ENCODE measurements around the gene UNC13C.
"Not testable (repeated sequence)": the region's sequence is repeated elsewhere in the genome, so short reads cannot be mapped to it uniquely, and the experiment has no call there.

UNC13C gene

GRCh38 chr15:53978253-53978906 lies at the start of gene UNC13C:
UNC13C (plus strand) TSS chr15:53978441; CDS start chr15:54012904, 34,463 bp downstream.
- Histone ChIP-seq H3K9ac (no peak within 1 kb of the TSS), H3K4me1 (no peaks in the 10 kb centered on the region), H3K36me3 (no peaks in the 10 kb centered on the region), H3K4me3 (no peak within 1 kb of the TSS), H3K27me3 (peaks cover 0 to 4% (median 0%) of the 10 kb centered on the region in 11 experiments; a peak in 4 of 22 replicates), H3K27ac (no peak within 1 kb of the TSS), H3K4me2 (no peak within 1 kb of the TSS), H3K9me3 (replicated peaks in 1 of 11) (peaks cover 0 to 14% (median 0%) of the 10 kb centered on the region in 11 experiments; a peak in 5 of 22 replicates), H4K20me1 (no peaks in the 10 kb centered on the region)
- no peak for TF ChIP-seq Cebpa-rat (IDR thresholded peaks at IDR 0.05)

GRCh38 chr15:53936137-53936536 lies 42.1 kb upstream of the UNC13C start:
- no peak overlapping the region for H3K27ac ChIP-seq
- H3K4me2 ChIP-seq = no peak overlapping the region
- no peak overlapping the region for H3K9ac ChIP-seq
- no peaks in the 10 kb centered on the region for H3K27me3 ChIP-seq
- H3K4me3 ChIP-seq = no peak overlapping the region
- H3K36me3 ChIP-seq = no peaks in the 10 kb centered on the region
- H3K4me1 ChIP-seq = no peaks in the 10 kb centered on the region
- H4K20me1 ChIP-seq = no peaks in the 10 kb centered on the region
- TF ChIP-seq Cebpa-rat (IDR thresholded peaks at IDR 0.05) = no peak
- peaks cover 33 to 47% (median 39%) of the 10 kb centered on the region in 11 experiments for H3K9me3 ChIP-seq (replicated peaks in 1 of 11)

GRCh38 chr15:53937632-53938031 lies 40.6 kb upstream of the UNC13C start:
- not testable (repeated sequence) for H3K27me3 ChIP-seq, H3K36me3 ChIP-seq, H3K4me1 ChIP-seq, H4K20me1 ChIP-seq, H3K4me2 ChIP-seq, H3K27ac ChIP-seq, H3K4me3 ChIP-seq, H3K9ac ChIP-seq
- peaks cover 33 to 47% (median 39%) of the 10 kb centered on the region in 11 experiments for H3K9me3 ChIP-seq (replicated peaks in 1 of 11)

- H3K27me3 ChIP-seq = no peaks in the 10 kb centered on the region
- H3K27ac ChIP-seq = no peak overlapping the region
- peaks cover 3 to 20% (median 13%) of the 10 kb centered on the region in 11 experiments; a peak in 14 of 22 replicates for H3K9me3 ChIP-seq (replicated peaks in 1 of 11)
- H3K4me3 ChIP-seq = no peak overlapping the region
- no peak overlapping the region for H3K4me2 ChIP-seq
- no peaks in the 10 kb centered on the region for H3K4me1 ChIP-seq
- H4K20me1 ChIP-seq = no peaks in the 10 kb centered on the region
- TF ChIP-seq Cebpa-rat (IDR thresholded peaks at IDR 0.05) = no peak
- H3K36me3 ChIP-seq = no peaks in the 10 kb centered on the region
- no peak overlapping the region for H3K9ac ChIP-seq
These were observed 27.7 kb upstream of the UNC13C start for GRCh38 chr15:53950572-53950971.

- Histone ChIP-seq H3K4me2 (no peak overlapping the region), H3K36me3 (no peaks in the 10 kb centered on the region), H3K27ac (no peak overlapping the region), H4K20me1 (no peaks in the 10 kb centered on the region), H3K9me3 (replicated peaks in 1 of 11) (no peaks in the 10 kb centered on the region), H3K27me3 (no peaks in the 10 kb centered on the region), H3K4me1 (no peaks in the 10 kb centered on the region), H3K4me3 (no peak overlapping the region), H3K9ac (no peak overlapping the region)
- no peak for TF ChIP-seq Cebpa-rat (IDR thresholded peaks at IDR 0.05)
These were observed 22.8 kb upstream of the UNC13C start for GRCh38 chr15:53955396-53955795.

- TF ChIP-seq Cebpa-rat (IDR thresholded peaks at IDR 0.05) = no peak
- Histone ChIP-seq H3K9me3 (replicated peaks in 1 of 11) (no peaks in the 10 kb centered on the region), H4K20me1 (no peaks in the 10 kb centered on the region), H3K27ac (no peak overlapping the region), H3K9ac (no peak overlapping the region), H3K4me3 (no peak overlapping the region), H3K4me1 (no peaks in the 10 kb centered on the region), H3K36me3 (no peaks in the 10 kb centered on the region), H3K27me3 (no peaks in the 10 kb centered on the region), H3K4me2 (no peak overlapping the region)
These were observed 15.3 kb upstream of the UNC13C start for GRCh38 chr15:53962646-53963561.

GRCh38 chr15:53963801-53964200 lies 14.4 kb upstream of the UNC13C start:
- no peaks in the 10 kb centered on the region for H3K9me3 ChIP-seq (replicated peaks in 1 of 11)
- no peaks in the 10 kb centered on the region for H3K27me3 ChIP-seq
- no peak overlapping the region for H3K4me2 ChIP-seq
- no peaks in the 10 kb centered on the region for H4K20me1 ChIP-seq
- no peaks in the 10 kb centered on the region for H3K4me1 ChIP-seq
- no peaks in the 10 kb centered on the region for H3K36me3 ChIP-seq
- no peak overlapping the region for H3K27ac ChIP-seq
- TF ChIP-seq Cebpa-rat (IDR thresholded peaks at IDR 0.05) = no peak
- H3K4me3 ChIP-seq = no peak overlapping the region
- no peak overlapping the region for H3K9ac ChIP-seq

GRCh38 chr15:53974121-53974520 lies 4.1 kb upstream of the UNC13C start:
- Histone ChIP-seq H3K9me3 (replicated peaks in 1 of 11) (peaks cover 0 to 14% (median 0%) of the 10 kb centered on the region in 11 experiments; a peak in 5 of 22 replicates), H3K27me3 (peaks cover 0 to 4% (median 0%) of the 10 kb centered on the region in 11 experiments; a peak in 4 of 22 replicates), H3K9ac (no peak overlapping the region), H3K27ac (no peak overlapping the region), H4K20me1 (no peaks in the 10 kb centered on the region), H3K36me3 (no peaks in the 10 kb centered on the region), H3K4me3 (no peak overlapping the region), H3K4me1 (no peaks in the 10 kb centered on the region), H3K4me2 (no peak overlapping the region)
- TF ChIP-seq Cebpa-rat (IDR thresholded peaks at IDR 0.05) = no peak

- no peak for TF ChIP-seq Cebpa-rat (IDR thresholded peaks at IDR 0.05)
- Histone ChIP-seq H3K27me3 (peaks cover 0 to 4% (median 0%) of the 10 kb centered on the region in 11 experiments; a peak in 4 of 22 replicates), H3K27ac (no peak overlapping the region), H4K20me1 (no peaks in the 10 kb centered on the region), H3K36me3 (no peaks in the 10 kb centered on the region), H3K9ac (no peak overlapping the region), H3K4me3 (no peak overlapping the region), H3K4me1 (no peaks in the 10 kb centered on the region), H3K9me3 (replicated peaks in 1 of 11) (peaks cover 0 to 14% (median 0%) of the 10 kb centered on the region in 11 experiments; a peak in 5 of 22 replicates), H3K4me2 (no peak overlapping the region)
These were observed 3.4 kb upstream of the UNC13C start for GRCh38 chr15:53974813-53975212.
